GM19239 (cell line): ENCODE data around the gene INTS15.

Experiments
- DNase-seq: peaks from one replicate; pipeline ENCODE4 v3.0.0; 2011; ENCODE audit warnings: low spot score; ENCODE audit not compliant: insufficient read length
- FAIRE-seq: peaks from 2 replicates; lab custom pipeline; 2011; peaks lifted over from hg19 to GRCh38; lab: Jason Lieb, UNC

INTS15 gene

DNA sequence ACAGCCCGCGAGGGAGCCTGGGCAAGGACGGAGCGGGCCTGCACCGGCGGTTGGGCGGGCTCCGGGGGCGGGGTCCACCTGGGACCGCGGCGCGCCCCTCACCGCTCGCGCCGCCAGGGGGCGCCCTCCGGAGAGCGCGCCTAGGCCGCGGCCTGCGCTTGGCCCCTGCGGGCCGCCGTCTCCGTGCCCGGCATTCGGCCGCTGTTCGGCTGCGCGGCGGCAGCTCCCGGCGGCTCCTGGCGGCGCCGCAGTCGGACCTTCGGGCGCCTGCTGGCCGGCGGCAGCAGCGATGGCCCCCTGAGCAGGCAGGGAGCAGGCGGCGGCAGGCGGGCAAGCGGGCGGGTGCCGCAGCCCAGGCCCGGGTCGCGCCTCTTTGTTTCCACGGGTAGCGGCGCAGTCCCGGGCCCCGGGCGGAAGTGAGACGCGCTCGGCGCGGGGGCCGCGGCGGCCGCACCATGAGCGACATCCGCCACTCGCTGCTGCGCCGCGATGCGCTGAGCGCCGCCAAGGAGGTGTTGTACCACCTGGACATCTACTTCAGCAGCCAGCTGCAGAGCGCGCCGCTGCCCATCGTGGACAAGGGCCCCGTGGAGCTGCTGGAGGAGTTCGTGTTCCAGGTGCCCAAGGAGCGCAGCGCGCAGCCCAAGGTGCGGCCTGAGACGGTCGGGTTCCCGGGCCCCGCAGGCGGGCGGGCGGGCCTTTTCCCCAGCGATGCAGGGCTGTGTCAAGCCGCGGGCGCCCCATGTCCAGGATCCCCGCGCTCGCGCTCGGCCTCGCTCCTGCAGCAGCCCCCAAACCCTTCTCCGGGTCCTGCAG is at the start of gene INTS15:
Gene INTS15, plus strand, starts transcription at position 193 of the 816 bp plus-strand sequence. Its CDS starts 263 bp downstream, at position 456.
- FAIRE-seq (peak; percentile 45), DNase-seq (peak; percentile 85)

DNA sequence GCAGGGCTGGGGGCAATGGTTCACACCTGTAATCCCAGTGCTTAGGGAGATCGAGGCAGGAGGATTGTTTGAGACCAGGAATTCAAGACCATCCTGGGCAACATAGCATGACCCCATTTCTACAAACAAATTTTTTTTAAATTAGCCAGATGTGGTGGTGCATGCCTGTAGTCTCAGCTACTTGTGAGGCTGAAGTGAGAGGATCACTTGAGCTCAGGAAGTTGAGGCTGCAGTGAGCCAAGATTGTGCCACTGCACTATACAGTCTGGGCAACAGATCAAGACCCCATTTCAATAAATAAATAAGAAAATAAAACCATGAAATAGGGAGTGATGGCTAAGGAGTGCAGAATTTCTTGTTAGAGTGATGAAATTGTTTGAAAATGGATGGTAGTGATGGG is 47.5 kb upstream of the INTS15 start:
- FAIRE-seq (no peak), DNase-seq (no peak)

DNA sequence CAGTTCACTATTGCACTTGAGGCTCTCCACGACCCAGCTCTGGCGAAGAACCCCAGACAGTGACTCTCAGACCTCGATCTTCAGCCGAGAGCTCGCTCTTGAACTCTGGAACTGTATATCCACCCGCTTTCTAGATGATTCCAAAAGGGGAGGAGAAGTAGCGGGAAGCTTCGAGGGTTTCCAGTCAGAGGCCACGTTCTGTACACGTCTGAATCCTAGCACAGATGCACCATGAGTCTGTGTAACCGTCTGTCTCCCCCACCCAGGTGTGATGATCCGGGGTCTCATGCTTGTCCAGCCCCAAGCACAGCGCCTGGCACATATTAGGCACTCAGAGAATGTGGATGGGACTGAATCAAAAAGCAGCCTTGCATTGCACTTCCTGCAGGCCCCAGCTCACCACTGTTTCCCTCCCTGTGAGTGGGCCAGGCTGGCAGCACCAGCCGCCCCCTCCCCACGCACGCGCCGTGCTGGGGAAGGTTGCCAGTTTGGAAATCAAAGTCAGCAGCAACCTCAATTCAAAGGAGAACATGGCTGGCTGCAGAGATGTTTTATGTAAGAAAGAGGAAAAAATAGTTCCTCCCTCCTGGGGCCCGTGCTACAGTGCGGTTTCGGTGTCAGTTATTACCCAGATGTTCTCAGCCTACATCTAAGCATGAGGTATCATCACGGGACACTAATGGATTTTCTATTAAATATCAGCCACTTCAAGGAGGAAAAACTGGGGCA is 44.3 kb upstream of the INTS15 start:
- DNase-seq (peak; percentile 44), FAIRE-seq (no peak)

DNA sequence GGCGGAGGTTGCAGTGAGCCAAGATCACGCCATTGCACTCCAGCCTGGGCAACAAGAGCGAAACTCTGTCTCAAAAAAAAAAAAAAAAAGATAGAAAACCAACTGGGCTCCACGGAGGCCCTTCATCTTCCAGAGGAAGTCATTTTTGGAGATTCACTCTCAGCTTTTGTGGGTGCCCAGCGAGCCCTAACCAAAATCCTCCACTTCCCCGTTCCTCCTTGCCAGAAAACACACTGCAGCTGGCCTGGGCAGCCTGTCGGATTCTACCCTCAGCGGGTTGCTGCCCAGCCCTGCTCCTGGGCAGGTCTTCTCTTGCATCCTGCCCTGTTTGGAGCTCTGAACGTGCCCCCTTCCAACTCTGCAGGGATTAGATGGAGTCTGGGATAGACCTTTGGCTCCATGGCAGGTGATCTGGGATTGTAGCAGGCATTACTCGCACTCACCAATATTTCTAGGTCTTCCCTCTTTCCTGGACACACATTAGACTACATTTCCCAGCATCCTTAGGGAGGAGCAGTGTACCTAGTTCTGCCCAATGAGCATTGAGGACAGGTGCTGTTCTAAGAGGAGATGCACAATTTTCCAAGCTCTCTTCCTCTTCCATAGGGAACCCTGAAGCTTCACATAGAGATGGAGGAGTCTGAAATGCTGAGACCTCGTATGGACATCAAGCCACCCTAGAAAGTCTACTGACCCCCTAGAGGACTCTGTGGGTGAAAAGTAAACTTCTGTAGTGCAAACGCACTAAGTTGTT is 43.1 kb upstream of the INTS15 start:
- no peak for DNase-seq

DNA sequence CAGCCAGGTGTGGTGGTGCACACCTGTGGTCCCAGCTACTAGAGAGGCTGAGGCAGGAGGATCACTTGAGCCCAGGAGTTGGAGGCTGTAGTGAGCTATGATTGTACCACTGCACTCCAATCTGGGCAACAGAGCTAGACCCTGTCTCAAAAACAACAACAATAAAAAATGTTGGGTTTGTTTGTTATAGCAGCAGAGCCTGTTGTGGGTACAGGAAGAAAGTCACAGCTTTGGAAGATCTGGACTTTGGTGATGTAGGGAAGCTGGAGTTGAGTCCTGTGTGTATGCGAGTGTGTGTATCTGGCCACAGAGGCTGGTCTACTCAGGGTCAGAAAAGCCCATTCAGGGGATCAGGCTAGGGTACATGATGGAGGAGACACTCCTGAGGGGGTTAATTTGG is 42.4 kb upstream of the INTS15 start:
- FAIRE-seq (no peak), DNase-seq (no peak)

More for the DNA sequence above, 43.1 kb upstream of the INTS15 start:
- no peak for FAIRE-seq

DNA sequence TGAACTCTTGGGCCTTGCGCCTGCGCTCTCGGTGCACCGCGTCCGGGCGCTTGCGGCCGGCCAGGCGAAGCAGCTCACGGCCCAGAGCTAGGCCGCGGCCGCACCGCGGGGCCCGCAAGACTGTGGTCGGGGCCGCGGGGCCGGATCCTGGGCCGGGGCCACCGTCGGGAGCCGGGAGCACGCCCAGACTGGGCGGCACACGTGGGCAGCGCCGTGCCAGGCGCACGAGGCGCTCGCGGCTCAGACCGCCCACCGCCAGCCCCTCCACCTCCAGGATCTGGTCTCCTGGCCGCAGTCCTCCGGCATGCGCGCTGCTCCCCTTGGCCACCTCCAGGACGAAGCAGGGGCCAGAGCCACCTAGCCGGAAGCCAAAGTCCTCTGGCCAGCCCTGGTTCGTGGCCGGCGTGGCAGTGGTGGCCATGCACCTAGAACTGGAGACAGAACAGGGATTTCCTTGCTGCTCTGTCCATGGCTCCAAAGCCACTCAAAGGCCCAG is 38.8 kb upstream of the INTS15 start, which contains the start of gene GRID2IP:
Gene GRID2IP, minus strand, starts transcription at position 446 of the 496 bp plus-strand sequence. Its CDS starts 25 bp downstream, at position 421.
- DNase-seq: no peak
- FAIRE-seq: no peak

DNA sequence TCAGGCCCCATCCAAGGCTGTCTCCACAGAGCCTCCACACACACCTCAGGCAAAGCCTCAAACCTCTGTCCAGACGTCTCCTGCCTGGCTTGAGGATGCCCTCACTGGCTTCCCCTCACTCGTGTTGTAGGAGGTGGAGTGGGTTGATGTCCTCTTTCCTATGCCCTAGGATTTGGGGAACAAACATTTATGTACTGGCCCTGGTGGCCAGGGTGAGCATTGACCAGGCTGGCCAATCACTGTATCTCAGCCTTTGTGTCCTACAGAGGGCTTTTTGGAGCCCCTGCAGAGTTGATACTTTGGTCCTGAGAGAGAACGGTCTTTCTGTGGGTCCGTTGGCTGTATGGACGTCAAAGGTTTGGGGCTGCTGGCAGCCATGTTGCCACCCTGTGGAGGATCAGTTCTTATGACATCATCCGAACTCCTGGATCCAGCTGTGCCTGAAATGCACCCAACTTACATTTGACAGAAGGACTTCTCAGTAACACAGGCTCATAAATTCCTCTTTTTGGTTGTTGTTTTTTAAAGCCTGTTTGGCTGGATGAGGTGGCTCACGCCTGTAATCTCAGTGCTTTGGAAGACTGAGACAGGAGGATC is 36.3 kb upstream of the INTS15 start:
- DNase-seq: no peak
- FAIRE-seq: no peak

DNA sequence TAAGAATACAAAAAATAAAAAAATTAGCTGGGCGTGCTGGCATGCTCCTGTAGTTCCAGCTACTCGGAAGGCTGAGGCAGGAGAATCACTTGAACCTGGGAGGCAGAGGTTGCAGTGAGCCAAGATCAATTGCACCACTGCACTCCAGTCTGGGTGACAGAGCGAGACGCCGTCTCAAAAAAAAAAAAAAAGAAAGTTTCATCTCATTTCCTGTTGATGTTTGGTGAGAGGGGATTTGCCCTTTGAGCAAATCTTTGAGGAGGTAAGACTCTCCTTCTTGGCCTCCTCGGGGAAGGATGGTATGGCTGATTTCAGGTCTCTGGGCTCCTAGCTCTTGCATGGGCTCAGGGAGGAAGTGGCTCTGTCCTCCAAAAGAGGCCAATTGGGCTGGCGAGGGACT is 35.0 kb upstream of the INTS15 start:
- FAIRE-seq: no peak

DNA sequence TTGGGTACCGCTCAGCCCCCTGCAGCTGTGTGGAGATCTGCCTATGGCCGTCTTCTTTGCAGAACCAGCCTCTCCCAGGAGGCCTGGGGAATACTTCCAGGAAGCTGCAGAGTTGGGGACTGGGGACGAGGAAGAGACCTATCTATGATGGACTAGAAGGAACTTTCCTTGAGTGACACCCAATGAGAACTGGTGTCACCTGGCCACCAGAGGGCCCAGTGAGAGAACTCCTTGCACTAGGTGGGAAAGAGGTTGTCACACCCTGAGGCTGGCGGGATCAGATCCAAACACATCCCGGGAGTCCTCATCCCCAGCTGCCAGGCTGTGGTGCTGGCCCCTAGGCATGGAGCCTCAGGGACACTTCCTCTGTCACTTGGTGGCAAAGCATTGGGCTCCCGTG is 33.6 kb upstream of the INTS15 start:
- no peak for FAIRE-seq
- no peak for DNase-seq

More for the DNA sequence above, 35.0 kb upstream of the INTS15 start:
- DNase-seq: no peak

DNA sequence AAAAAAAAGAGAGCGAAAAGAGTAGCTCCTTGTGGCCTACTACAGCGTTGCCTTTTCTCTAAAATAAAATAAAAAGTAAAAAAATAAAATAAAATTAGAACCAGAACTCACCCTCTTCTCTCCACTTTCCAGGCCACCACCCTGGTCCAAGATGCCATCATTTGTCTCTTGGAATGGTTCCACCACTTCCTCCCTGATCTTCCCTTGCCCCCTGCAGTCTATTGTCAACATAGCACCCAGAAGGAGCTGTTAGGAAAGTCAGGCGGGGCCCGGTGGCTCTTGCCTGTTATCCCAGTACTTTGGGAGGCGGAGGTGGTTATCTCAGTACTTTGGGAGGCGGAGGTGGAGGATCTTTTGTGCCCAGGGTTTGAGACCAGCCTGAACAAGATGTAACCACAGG is 31.0 kb upstream of the INTS15 start:
- no peak for DNase-seq
- FAIRE-seq: no peak

DNA sequence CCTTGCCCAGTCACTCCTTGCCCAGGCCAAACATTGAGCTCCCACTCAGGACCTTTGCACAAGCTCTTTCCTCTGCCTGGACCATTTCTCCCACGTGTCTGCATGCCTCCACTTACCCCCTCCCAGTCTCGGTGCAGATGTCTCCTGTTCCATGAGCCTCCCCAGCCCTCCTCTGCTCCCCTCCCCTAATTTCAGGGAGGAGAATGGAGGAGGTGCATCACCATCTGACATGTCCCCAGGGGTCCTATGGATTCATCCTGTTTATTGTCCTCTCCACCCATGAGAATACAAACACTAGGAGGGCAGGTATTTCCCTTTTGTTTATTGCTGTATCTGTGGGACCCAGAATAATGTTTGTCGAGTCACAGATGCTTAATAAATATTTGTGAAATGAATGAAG is 29.9 kb upstream of the INTS15 start:
- DNase-seq (no peak), FAIRE-seq (no peak)

DNA sequence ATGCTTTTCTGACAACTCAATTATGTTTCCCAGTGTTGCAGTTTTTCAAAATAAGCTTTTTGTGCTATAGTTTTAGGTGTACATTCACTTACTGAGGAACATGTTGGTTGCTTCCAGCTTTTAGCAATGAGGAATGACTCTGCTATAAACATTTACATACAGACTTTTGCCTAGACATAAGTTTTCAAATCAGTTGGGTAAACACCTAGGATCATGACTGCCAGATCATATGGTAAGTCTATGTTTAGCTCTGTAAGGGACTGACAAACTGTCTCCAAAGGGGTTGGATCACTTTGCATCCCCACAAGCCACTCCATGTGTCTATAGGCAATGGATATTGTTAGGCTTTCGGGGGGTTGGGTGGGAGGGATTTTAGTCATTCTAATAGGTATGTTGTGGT is 27.7 kb upstream of the INTS15 start:
- DNase-seq (no peak), FAIRE-seq (no peak)

DNA sequence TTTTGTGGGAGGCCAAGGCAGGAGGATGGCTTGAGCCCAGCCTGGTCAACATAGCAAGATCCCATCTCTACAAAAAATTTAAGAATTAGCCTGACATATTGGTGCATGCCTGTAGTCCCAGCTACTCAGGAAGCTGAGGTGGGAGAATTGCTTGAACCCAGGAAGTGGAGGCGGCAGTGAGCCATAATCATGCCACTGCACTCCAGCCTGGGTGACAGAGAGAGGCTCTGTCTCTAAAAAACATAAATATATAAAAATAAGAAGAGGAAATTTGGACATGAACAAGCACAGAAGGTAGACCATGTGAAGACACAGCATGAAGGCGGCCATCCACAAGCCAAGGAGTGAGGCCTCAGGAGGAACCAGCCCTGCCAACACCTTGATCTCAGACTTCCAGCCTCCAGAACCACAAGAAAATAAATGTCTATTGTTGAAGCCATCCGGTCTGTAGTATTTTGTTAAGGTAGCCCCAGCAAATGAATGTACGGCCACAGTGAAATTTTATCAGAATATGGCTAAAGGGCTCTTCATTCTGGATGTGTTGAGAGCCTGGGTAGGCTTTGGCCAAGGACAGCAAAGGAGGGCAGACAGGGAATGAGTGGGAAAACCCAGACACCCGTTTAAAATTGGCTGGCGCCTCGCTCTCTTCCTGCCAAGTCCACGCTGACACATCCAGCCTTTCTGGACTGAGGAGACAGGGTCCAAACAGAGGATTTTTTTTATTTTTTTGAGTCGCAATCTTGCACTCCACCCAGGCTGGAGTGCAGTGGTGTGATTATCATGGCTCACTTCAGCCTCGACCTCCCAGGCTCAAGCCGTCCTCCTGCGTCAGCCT is 25.7 kb upstream of the INTS15 start:
- FAIRE-seq (no peak), DNase-seq (no peak)

DNA sequence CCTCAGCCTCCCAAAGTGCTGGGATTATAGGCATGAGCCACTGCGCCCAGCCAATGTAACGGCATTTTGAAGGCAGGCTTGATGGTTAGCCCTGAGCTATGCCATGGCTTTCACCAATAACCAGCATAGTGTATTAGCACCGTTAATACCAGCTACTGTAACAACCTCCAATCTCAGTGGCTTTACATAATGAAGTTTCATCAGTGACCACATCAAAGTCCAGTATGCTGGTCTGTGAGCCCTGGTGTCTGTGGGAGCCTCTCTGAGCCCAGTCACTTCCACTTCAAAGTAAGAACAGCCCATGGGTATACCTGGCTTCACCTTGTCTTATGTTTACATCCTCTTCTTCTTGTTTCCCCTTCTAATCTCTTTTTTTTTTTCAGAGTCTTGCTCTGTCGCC is 24.2 kb upstream of the INTS15 start:
- DNase-seq (no peak), FAIRE-seq (no peak)

DNA sequence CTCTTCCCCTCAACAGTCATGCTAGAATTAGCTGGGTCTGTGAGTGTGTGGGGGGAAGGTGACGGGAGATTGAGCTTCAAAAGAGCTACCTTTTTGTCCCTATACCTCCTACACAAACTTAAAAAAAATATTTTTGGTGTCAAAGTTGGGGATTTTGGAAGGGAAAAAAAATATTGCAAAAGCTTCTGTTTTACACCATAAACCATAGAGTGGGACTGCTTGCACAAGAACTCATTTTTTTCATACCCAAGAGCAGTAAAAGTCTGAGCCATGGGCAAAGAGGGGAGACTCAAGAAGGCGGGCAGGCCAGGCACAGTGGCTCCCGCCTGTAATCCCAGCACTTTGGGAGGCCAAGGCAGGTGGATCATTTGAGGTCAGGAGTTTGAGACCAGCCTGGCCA is 21.9 kb upstream of the INTS15 start:
- FAIRE-seq (no peak), DNase-seq (no peak)

DNA sequence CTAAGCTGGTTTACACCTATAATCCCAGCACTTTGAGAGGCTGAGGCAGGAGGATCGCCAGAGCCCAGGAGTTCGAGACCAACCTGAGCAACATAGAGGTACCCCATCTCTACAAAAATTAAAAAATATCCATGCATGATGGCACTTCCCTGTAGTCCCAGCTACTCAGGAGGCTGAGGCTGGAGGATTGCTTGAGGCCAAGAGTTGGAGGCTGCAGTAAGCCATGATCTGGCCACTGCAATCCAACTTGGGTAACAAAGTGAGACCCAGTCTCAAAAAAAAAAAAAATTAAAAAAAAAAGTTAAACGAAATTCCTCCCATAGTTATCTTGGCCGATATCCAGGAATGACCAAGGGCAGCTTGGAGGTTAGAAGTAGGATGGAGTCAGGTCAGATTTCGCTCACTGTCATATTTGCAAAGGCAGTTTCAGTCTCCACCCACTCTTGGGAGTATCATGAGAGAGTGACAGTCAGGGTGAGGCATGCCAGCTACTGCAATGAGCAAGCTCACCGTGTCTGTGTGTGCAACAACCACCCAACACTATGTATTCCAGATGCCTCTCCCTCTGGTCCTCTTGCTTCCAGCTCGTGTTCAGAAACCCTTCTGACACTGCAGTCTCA is 18.6 kb upstream of the INTS15 start:
- no peak for DNase-seq
- FAIRE-seq: no peak

DNA sequence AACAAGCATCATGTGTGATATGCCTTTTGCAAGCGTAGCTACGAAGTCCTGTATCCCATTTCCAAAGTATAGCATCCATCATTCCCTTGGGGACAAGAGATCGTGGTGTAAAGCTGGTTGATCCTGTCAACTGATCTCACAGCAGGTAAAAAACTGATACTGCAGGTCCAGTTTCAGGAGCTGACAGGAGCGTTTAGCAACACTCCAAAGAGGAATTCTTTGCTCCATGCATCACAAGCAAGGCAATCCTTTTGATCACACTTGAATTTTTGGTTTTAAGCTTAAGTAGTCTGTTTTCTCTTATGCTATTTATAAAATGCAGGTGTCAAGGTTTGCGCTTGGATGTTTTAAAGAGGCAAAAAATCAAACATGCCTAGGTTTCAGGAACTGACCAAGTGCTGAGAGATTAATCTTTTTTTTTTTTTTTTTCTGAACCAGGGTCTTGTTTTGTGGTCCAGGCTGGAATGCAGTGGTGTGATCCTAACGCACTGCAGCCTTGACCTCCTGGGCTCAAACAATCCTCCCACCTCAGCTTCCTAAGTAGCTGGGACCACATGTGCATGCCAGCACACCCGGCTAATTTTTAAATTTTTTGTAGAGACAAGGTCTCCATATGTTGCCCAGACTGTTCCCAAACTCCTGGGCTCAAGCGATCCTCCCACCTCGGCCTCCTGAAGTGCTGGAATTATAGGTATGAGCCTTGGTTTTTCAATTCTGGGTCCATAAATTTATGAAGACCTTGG is 14.4 kb upstream of the INTS15 start:
- DNase-seq (no peak), FAIRE-seq (no peak)
